Adrenal gland (tissue), 12 donors: Measurements from ENCODE around the gene TNC. TPM values are rescaled to one million over a fixed set of nuclear protein-coding genes. Genes with fewer than 3 reads are reported as not detected.

ENCODE experiments used
- DNase-seq, 7 donors: peaks; one replicate each; pipeline ENCODE4 v3.0.0-alpha.2; 2019 to 2020
- H3K27ac ChIP-seq, 5 donors: fragments of 200-600 bp; sonication (generic) in 4 of 5; 1 replicate in 3 of 5; 2 replicates in 2 of 5; pipeline versions ENCODE4 v1.5.1 to v1.8.0; 2016 to 2020; ENCODE audit warnings: mild to moderate bottlenecking in 1 of 5
- H3K27me3 ChIP-seq: fragments of 200-600 bp; 2 replicates; pipeline ENCODE4 v1.8.0; 2021
- H3K36me3 ChIP-seq, 2 donors: fragments of 200-600 bp; replicated peaks in 1 of 2; 1 replicate in 1 of 2; 2 replicates in 1 of 2; pipeline versions ENCODE4 v1.5.1 to v1.8.0; 2018 to 2022
- H3K4me1 ChIP-seq, 2 donors: fragments of 200-600 bp; replicated peaks in 1 of 2; 1 replicate in 1 of 2; 2 replicates in 1 of 2; pipeline versions ENCODE4 v1.5.1 to v1.8.0; 2018 to 2021
- H3K4me3 ChIP-seq, 4 donors: fragments of 200-600 bp; sonication (generic) in 3 of 4; one replicate each; pipeline ENCODE4 v1.5.1; 2016 to 2018
- H3K9me3 ChIP-seq, 3 donors: fragments of 200-600 bp; sonication (generic) in 1 of 3; replicated peaks in 1 of 3; 1 replicate in 2 of 3; 2 replicates in 1 of 3; pipeline versions ENCODE4 v1.5.1 to v1.8.0; 2016 to 2021
- CTCF ChIP-seq, 6 experiments: fragments of 450-650 bp in 4 of 6; fragments of 200-600 bp in 2 of 6; sonication (generic) in 1 of 6; IDR thresholded peaks; 1 replicate in 5 of 6; 2 replicates in 1 of 6; pipeline versions ENCODE4 v1.5.1 to v1.8.0; 2016 to 2021; ENCODE audit warnings: antibody characterized with exemption in 6 of 6, mild to moderate bottlenecking in 2 of 6, moderate library complexity in 1 of 6
- POLR2A ChIP-seq, 2 donors: fragments of 450-650 bp; IDR thresholded peaks; one replicate each; pipeline ENCODE4 v1.6.1; 2017; ENCODE audit warnings: antibody characterized with exemption in 2 of 2, mild to moderate bottlenecking in 2 of 2, moderate library complexity in 1 of 2
- WGBS, 4 donors: extraction: QIAGEN DNeasy Blood & Tissue Kit in 2 of 4; methylation state at CpG; one replicate each; pipeline versions ENCODE4 v1.1.5 to v1.1.7; 2013 to 2017; 5-methylcytosine and 5-hydroxymethylcytosine counted together
- intact Hi-C, 2 donors: fragments of 100-400 bp; cut with DNase I; formaldehyde crosslinking; loops; one replicate each; pipeline versions ENCODE4 v1.14.1 to v1.15.0; 2022 to 2023
- polyA plus RNA-seq, 3 donors: library from polyadenylated mRNA; stranded (reverse); fragments of 200-250 nt in 2 of 3; fragments of 350-450 nt in 1 of 3; fragmentation: Illumina TruSeq in 1 of 3; extraction: RNeasy Lipid Tissue Mini Kit (QIAGEN cat#74804) in 1 of 3; gene quantifications; one replicate each; pipeline ENCODE4 v1.2.3, GENCODE V29; 2013 to 2014
- total RNA-seq, 9 donors: library from RNA; depleted of rRNA in 4 of 9; stranded (reverse); fragments of >200 nt in 4 of 9; fragments of 120-200 nt in 1 of 9; fragmentation: NEBNext Ultra II Directional in 1 of 9; extraction: Animal tissue kit (Norgen Biotek cat#: 25700) in 1 of 9; gene quantifications; one replicate each; pipeline versions ENCODE4 v1.1.0 to v1.2.4, GENCODE V29; 2013 to 2023
- donor health status: healthy with polysubstance abuse.
- donor health status: Bipolar disorder and iron deficiency.
- donor health status: DM: yes; HTN: yes; CAD: no.
- donor health status: DM: no; HTN: no; CAD: no.
- donor health status: DM: no; HTN: no; CAD: no.
- donor health status: DM: yes; HTN: yes; CAD: no.

Gene TNC
- total and polyA plus RNA-seq, 12 donors = 1.9 to 53.8 (median 10.7) TPM

- no peaks in the 10 kb centered on the region for H3K4me1 ChIP-seq
- H3K9me3 ChIP-seq = no peaks in the 10 kb centered on the region
- intact Hi-C loops = no loop called here
- 55 to 75% (median 69%) methylated on average over 4 to 5 of the region's 5 CpGs for WGBS, 4 donors
- H3K27me3 ChIP-seq = no peaks in the 10 kb centered on the region
- peak overlapping the region in 1 of 5 donors; percentile 53 for H3K27ac ChIP-seq
- TF ChIP-seq CTCF (IDR thresholded peaks at IDR 0.05) (no peak), POLR2A (IDR thresholded peaks at IDR 0.05) (no peak)
- no peak for DNase-seq
- no peak overlapping the region for H3K4me3 ChIP-seq
- H3K36me3 ChIP-seq = no peaks in the 10 kb centered on the region
Observed at GRCh38 chr9:115063058-115063845, 54.7 kb downstream of the TNC start.

GRCh38 chr9:115058684-115059315, 59.2 kb downstream of the TNC start:
- Histone ChIP-seq H3K4me3 (no peak overlapping the region), H3K27me3 (no peaks in the 10 kb centered on the region), H3K4me1 (no peaks in the 10 kb centered on the region), H3K36me3 (no peaks in the 10 kb centered on the region), H3K27ac (no peak overlapping the region), H3K9me3 (no peaks in the 10 kb centered on the region)
- no peak for DNase-seq
- intact Hi-C loops = no loop called here
- TF ChIP-seq CTCF (IDR thresholded peaks at IDR 0.05) (no peak), POLR2A (IDR thresholded peaks at IDR 0.05) (no peak)
- WGBS, 4 donors = 63 to 73% (median 66%) methylated on average over 6 of the region's 6 CpGs

- TF ChIP-seq POLR2A (IDR thresholded peaks at IDR 0.05) (no peak), CTCF (IDR thresholded peaks at IDR 0.05) (no peak)
- H3K36me3 ChIP-seq = no peaks in the 10 kb centered on the region
- no peak overlapping the region for H3K4me3 ChIP-seq
- WGBS, 4 donors = 39 to 67% (median 40%) methylated on average over 2 of the region's 2 CpGs
- no peaks in the 10 kb centered on the region for H3K9me3 ChIP-seq
- no peak overlapping the region for H3K27ac ChIP-seq
- no peaks in the 10 kb centered on the region for H3K27me3 ChIP-seq
- H3K4me1 ChIP-seq = no peaks in the 10 kb centered on the region
- intact Hi-C loops = no loop called here
- DNase-seq = no peak
Observed at GRCh38 chr9:115058175-115058574, 59.8 kb downstream of the TNC start.

- TF ChIP-seq POLR2A (IDR thresholded peaks at IDR 0.05) (no peak), CTCF (IDR thresholded peaks at IDR 0.05) (no peak)
- Histone ChIP-seq H3K36me3 (no peaks in the 10 kb centered on the region), H3K4me3 (no peak overlapping the region), H3K4me1 (no peaks in the 10 kb centered on the region), H3K27me3 (no peaks in the 10 kb centered on the region), H3K9me3 (no peaks in the 10 kb centered on the region), H3K27ac (no peak overlapping the region)
- intact Hi-C loops = no loop called here
- no peak for DNase-seq
Observed at GRCh38 chr9:115057559-115057958, 60.4 kb downstream of the TNC start.
